Spinal cord (tissue), 10 donors: Measurements from ENCODE around the gene MED9. TPM values are rescaled to one million over a fixed set of nuclear protein-coding genes. Genes with fewer than 3 reads are reported as not detected.

ENCODE experiments used
- DNase-seq, 6 donors: peaks; one replicate each; pipeline versions ENCODE4 v3.0.0 to v3.0.0-alpha.2; 2013 to 2015; ENCODE audit warnings: low spot score in 6 of 6, low read depth in 4 of 6
- H3K27ac ChIP-seq: one replicate; pipeline ENCODE4 v1.5.1; 2013; ENCODE audit warnings: low read depth, low read length, control low read depth
- H3K27me3 ChIP-seq: one replicate; pipeline ENCODE4 v1.6.1; 2013; ENCODE audit warnings: low read length; ENCODE audit not compliant: control insufficient read depth, insufficient read depth
- H3K36me3 ChIP-seq: one replicate; pipeline ENCODE4 v1.6.1; 2013; ENCODE audit warnings: low read length; ENCODE audit not compliant: control insufficient read depth, insufficient read depth
- H3K4me1 ChIP-seq: one replicate; pipeline ENCODE4 v1.6.1; 2013; ENCODE audit warnings: low read length; ENCODE audit not compliant: control insufficient read depth, insufficient read depth
- H3K4me3 ChIP-seq: one replicate; pipeline ENCODE4 v1.5.1; 2013; ENCODE audit warnings: low read depth, low read length, control low read depth
- H3K9me3 ChIP-seq: one replicate; pipeline ENCODE4 v1.6.1; 2013; ENCODE audit warnings: low read length; ENCODE audit not compliant: control insufficient read depth, insufficient read depth
- WGBS: methylation state at CpG from one replicate; pipeline ENCODE4 v1.1.5; 2013; ENCODE audit warnings: missing lambda C conversion rate; ENCODE audit not compliant: insufficient coverage; 5-methylcytosine and 5-hydroxymethylcytosine counted together
- polyA plus RNA-seq, 2 donors: library from polyadenylated mRNA; unstranded; fragments of 120-200 nt; gene quantifications; one replicate each; pipeline ENCODE4 v1.2.1, GENCODE V29; 2013; ENCODE audit not compliant: insufficient read length in 2 of 2
- total RNA-seq, 2 donors: library from RNA; depleted of rRNA in 1 of 2; stranded (reverse); fragments of 120-200 nt in 1 of 2; fragments of >200 nt in 1 of 2; gene quantifications; one replicate each; pipeline versions ENCODE4 v1.2.3 to v1.2.4, GENCODE V29; 2013 to 2014
- donor health status: healthy.

The MED9 gene
- total and polyA plus RNA-seq, 4 donors: 12.3 to 22.7 (median 18.3) TPM

DNA sequence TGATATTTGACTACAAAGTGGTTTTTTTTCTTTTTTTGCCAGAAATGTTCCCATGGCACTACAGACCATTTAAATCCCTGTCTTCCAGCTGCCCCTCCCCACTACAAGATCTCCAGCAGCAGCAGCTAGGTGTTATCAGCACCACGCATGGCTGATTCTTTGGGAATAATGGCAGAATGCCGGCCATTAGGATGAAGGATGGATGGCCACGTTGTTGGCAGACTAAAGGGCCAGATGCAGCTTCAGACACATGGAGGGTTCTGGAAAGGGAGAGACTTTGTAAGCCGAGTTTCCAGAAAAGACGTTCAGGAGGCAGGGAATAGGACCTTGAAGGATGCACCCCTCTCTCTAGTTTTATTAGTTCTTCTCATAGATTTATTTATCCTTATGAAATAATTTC, 10.3 kb upstream of the MED9 start:
- 25% methylated on average over 3 of the region's 5 CpGs for WGBS

GRCh38 chr17:17467016-17467415, 9.8 kb upstream of the MED9 start:
- no peak overlapping the region for H3K27ac ChIP-seq
- DNase-seq: peak in 2 of 6 donors; percentile 53 to 87
- no peaks in the 10 kb centered on the region for H3K9me3 ChIP-seq
- peaks cover 22% of the 10 kb centered on the region for H3K4me1 ChIP-seq
- 55% methylated on average over 4 of the region's 5 CpGs for WGBS
- no peak overlapping the region for H3K4me3 ChIP-seq
- H3K36me3 ChIP-seq: no peaks in the 10 kb centered on the region
- no peaks in the 10 kb centered on the region for H3K27me3 ChIP-seq

More for the DNA sequence above, 10.3 kb upstream of the MED9 start:
- DNase-seq: peak in 2 of 6 donors; percentile 15 to 71
- Histone ChIP-seq H3K9me3 (no peaks in the 10 kb centered on the region), H3K27me3 (no peaks in the 10 kb centered on the region), H3K4me3 (no peak overlapping the region), H3K36me3 (no peaks in the 10 kb centered on the region), H3K4me1 (peaks cover 22% of the 10 kb centered on the region), H3K27ac (no peak overlapping the region)

DNA sequence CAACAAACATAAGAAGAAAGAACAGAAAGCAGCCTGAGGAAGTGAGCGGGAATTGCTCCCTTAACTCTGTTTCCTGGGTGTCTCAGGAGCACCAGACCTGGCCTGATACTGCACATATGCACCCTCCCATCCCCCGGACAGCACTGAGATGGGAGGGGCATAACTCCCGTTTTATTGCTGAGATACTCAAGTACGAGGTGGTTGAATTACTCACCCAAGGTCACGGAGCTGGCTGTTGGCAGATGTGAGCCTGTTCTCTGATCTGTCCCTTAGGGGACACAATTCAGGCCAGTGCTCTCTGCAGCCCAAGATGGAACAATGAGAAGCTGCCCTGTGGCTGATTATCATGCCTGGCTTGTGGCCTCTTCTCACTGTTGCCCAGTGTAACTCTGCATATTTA, 9.1 kb upstream of the MED9 start:
- H3K4me3 ChIP-seq: no peak overlapping the region
- H3K36me3 ChIP-seq: no peaks in the 10 kb centered on the region
- no peak overlapping the region for H3K27ac ChIP-seq
- H3K4me1 ChIP-seq: peaks cover 22% of the 10 kb centered on the region
- 51% methylated on average over 5 of the region's 5 CpGs for WGBS
- no peaks in the 10 kb centered on the region for H3K27me3 ChIP-seq
- DNase-seq: peak in 1 of 6 donors; percentile 18
- no peaks in the 10 kb centered on the region for H3K9me3 ChIP-seq

DNA sequence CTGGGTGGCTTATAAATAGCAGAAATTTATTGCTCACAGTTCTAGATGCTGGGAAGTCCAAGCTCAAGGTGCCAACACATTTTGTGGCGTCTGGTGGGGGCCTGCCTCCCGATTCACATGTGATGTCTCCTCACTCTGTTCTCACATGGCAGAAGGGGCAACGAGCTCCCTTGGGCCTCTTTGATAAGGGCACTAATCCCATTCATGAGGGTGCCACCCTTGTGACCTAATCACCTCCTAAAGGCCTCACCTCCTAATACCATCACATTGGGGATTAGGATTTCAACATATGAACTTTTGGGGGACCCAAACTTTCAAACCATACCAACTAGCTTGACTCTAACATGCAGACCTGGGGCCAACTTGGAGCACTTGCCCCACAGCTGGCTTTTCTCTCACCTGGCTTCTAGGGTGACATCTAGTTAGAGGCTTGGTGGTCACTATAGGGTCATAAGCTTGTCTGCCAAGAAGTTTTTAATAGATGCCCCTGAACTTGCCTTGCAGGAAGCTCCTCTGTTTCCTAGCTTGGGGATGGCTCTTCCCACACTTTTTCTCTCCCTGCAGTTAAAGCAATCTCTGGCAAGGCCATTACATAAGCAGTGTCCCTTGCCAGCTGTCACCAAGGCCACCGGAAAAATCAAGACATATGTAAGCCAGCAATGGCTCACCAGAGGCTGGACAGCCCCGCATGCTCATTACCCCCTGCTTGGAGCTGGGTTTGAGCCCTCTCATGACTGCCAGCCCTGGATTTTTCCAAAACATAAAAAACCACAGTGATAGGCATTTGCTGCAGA, 8.4 kb upstream of the MED9 start:
- H3K27me3 ChIP-seq: no peaks in the 10 kb centered on the region
- H3K9me3 ChIP-seq: no peaks in the 10 kb centered on the region
- no peaks in the 10 kb centered on the region for H3K36me3 ChIP-seq
- no peak overlapping the region for H3K4me3 ChIP-seq
- no peak overlapping the region for H3K27ac ChIP-seq
- peak in 3 of 6 donors; percentile 13 to 55 (median 42) for DNase-seq
- peaks cover 22% of the 10 kb centered on the region for H3K4me1 ChIP-seq
- WGBS: 60% methylated on average over 4 of the region's 5 CpGs

DNA sequence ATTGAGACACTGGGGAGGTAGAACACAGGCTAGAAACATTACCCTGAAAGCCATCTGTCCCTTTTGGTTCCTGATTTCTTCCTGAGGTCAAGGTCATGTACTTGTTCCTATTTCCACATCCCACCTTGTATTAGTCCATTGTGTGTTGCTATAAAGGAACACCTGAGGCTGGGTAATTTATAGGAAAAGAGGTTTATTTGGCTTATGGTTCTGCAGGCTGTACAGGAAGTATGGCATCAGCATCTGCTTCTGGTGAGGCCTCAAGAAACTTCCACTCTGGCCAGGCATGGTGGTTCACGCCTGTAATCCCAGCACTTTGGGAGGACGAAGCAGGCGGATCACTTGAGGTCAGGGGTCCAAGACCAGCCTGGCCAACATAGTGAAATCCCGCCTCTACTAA, 7.4 kb upstream of the MED9 start:
- H3K27ac ChIP-seq: no peak overlapping the region
- no peak for DNase-seq
- 100% methylated on average over 3 of the region's 4 CpGs for WGBS
- H3K36me3 ChIP-seq: no peaks in the 10 kb centered on the region
- H3K9me3 ChIP-seq: no peaks in the 10 kb centered on the region
- no peak overlapping the region for H3K4me3 ChIP-seq
- no peaks in the 10 kb centered on the region for H3K27me3 ChIP-seq
- H3K4me1 ChIP-seq: peaks cover 19% of the 10 kb centered on the region

- Histone ChIP-seq H3K27ac (no peak overlapping the region), H3K27me3 (no peaks in the 10 kb centered on the region), H3K4me1 (peaks cover 19% of the 10 kb centered on the region), H3K9me3 (no peaks in the 10 kb centered on the region), H3K36me3 (no peaks in the 10 kb centered on the region), H3K4me3 (no peak overlapping the region)
- no peak for DNase-seq
- 100% methylated on average over 2 of the region's 3 CpGs for WGBS
These were observed 6.8 kb upstream of the MED9 start for GRCh38 chr17:17469996-17470395.

DNA sequence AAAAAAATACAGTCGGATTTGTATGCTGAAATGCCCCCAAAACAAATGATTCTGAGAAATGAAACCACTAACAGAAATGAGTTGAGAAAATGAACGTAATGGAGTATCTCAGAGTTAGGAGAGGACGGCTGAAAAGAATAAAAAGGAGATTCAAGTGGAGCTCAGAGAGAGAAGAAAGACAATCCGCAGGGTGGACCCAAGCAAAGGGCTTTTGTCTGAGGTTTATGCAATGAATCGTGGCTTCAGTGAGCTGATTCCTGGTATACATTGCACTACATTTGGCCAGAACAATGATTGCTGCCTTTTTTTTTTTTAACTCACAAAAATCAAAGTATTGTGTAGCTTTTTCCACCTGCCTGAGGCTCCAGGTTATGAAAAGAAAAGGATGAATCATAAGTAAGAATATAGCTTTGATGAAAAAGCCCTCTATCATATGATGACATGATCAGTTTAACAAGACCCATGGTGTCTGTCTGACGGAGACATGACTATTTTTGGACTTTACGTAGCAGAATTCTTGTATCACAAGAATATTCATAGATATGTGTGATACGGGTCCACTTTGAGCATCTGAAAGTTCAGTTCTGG, 4.4 kb upstream of the MED9 start:
- peak in 2 of 6 donors; percentile 23 to 54 for DNase-seq

GRCh38 chr17:17474341-17474740, 2.5 kb upstream of the MED9 start:
- Histone ChIP-seq H3K9me3 (no peaks in the 10 kb centered on the region), H3K36me3 (no peaks in the 10 kb centered on the region), H3K27ac (no peak overlapping the region), H3K27me3 (no peaks in the 10 kb centered on the region), H3K4me1 (peaks cover 11% of the 10 kb centered on the region), H3K4me3 (no peak overlapping the region)
- no peak for DNase-seq
- 42% methylated on average over 4 of the region's 7 CpGs for WGBS

More for the DNA sequence above, 4.4 kb upstream of the MED9 start:
- Histone ChIP-seq H3K27me3 (no peaks in the 10 kb centered on the region), H3K4me3 (no peak overlapping the region), H3K27ac (no peak overlapping the region), H3K36me3 (no peaks in the 10 kb centered on the region), H3K4me1 (peaks cover 14% of the 10 kb centered on the region), H3K9me3 (no peaks in the 10 kb centered on the region)
- WGBS: 25% methylated on average over 3 of the region's 8 CpGs

- Histone ChIP-seq H3K4me1 (peaks cover 11% of the 10 kb centered on the region), H3K27me3 (no peaks in the 10 kb centered on the region), H3K36me3 (peaks cover 13% of the 10 kb centered on the region), H3K9me3 (no peaks in the 10 kb centered on the region), H3K27ac (no peak overlapping the region), H3K4me3 (no peak overlapping the region)
- DNase-seq: no peak
- no CpG with 5 or more reads among the region's 3 CpGs for WGBS
These were observed 2.4 kb downstream of the MED9 start for GRCh38 chr17:17479209-17479608.
